Stimulated activated CD4-positive, alpha-beta T cell treated with anti-CD3 and anti-CD28 coated beads, TNF-alpha, amount 100 ng/mL, for 1 hour (primary cell): ENCODE measurements around the gene KRTAP16-1.
"Not testable (repeated sequence)": the region's sequence is repeated elsewhere in the genome, so short reads cannot be mapped to it uniquely, and the experiment has no call there.

Experiments used
- DNase-seq, 3 donors: peaks; one replicate each; pipeline ENCODE4 v3.0.0-alpha.2; 2020; ENCODE audit warnings: low read depth in 3 of 3, low spot score in 1 of 3

The KRTAP16-1 gene, protein sequence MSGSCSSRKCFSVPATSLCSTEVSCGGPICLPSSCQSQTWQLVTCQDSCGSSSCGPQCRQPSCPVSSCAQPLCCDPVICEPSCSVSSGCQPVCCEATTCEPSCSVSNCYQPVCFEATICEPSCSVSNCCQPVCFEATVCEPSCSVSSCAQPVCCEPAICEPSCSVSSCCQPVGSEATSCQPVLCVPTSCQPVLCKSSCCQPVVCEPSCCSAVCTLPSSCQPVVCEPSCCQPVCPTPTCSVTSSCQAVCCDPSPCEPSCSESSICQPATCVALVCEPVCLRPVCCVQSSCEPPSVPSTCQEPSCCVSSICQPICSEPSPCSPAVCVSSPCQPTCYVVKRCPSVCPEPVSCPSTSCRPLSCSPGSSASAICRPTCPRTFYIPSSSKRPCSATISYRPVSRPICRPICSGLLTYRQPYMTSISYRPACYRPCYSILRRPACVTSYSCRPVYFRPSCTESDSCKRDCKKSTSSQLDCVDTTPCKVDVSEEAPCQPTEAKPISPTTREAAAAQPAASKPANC

DNA sequence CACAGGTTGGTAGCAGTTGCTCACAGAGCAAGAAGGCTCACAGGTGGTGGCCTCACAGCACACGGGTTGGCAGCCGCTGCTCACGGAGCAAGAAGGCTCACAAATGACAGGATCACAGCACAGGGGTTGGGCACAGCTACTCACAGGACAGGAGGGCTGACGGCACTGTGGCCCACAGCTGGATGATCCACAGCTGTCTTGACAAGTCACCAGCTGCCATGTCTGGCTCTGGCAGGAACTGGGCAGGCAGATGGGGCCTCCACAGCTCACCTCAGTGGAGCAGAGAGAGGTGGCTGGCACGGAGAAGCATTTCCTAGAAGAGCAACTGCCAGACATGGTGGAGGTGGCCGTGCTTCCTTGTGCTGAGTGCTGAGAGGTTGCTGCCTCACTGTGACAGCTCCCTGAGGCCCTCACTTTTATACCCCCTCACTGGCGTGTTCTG lies at the start of gene KRTAP16-1:
TSS of gene KRTAP16-1 (minus strand) at position 392 of the 442 bp plus-strand sequence. CDS start at position 336, 56 bp downstream.
- peak in 2 of 3 donors; percentile 14 to 18 for DNase-seq

DNA sequence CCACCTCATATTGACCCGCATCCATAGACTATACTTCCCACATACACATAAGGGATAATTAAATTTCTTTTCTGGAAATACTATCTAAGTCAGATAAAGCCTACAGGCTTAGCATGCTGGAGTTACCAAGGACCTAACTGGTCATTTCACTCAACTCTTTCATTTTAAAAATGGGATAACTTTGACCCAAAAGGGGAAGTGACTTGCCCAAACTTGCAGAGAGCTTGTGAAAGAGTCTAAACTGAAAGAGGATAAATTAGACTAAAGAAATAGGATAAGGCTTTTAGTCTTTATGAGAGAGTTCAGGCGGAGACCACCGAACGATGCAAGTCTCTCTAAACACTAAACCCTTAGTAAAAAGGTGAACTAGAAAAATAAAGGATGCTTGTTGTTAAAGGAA lies 45.4 kb upstream of the KRTAP16-1 start:
- no peak for DNase-seq

GRCh38 chr17:41352597-41353366 lies 43.7 kb upstream of the KRTAP16-1 start:
- DNase-seq, result no peak

- no peak for DNase-seq
These were observed 42.1 kb upstream of the KRTAP16-1 start for GRCh38 chr17:41351177-41351576.

GRCh38 chr17:41350381-41350878 lies 41.3 kb upstream of the KRTAP16-1 start, which contains the start of gene KRT33A:
KRT33A (minus strand) TSS chr17:41350828; CDS start chr17:41350767, 61 bp downstream.
- not testable (repeated sequence) for DNase-seq

GRCh38 chr17:41347869-41348760 lies 39.0 kb upstream of the KRTAP16-1 start:
- DNase-seq, result no peak

DNA sequence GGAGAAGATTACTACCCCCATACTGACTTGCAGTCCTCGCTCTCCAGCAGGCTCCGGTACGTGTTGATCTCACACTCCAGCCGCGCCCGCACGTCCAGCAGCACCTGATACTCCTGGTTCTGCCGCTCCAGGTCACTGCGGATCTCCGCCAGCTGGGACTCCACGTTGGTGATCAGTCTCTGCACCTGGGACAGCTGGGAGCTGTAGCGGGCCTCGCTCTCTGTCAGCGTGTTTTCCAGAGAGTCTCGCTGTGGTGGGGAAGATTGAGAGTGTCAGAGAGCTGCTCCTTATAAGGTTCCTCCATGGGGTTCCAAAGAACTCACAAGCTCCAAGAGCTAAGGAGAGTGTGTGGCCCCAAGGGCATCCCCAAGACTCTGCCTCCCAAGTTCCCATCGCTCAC lies 37.3 kb upstream of the KRTAP16-1 start:
- not testable (repeated sequence) for DNase-seq

DNA sequence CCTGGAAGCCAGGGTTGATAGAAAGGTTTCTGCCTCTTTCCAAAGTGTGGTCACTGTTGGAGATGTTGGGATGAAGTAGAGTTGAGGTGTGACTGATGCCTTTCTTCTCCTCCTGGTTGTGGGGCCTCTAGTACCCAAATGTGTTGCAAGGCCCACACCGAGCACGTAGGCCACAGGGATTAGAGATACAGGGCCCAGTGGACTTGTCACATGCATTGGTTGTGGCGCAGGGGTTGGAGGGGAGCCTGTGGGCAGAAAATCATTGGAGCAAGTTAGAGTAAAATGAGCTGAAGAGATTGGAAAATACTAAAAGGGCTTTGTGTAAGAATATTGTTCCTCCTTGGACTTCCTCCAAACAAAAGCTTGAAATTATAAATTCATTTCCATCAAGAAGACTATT lies 36.9 kb upstream of the KRTAP16-1 start:
- no peak for DNase-seq

DNA sequence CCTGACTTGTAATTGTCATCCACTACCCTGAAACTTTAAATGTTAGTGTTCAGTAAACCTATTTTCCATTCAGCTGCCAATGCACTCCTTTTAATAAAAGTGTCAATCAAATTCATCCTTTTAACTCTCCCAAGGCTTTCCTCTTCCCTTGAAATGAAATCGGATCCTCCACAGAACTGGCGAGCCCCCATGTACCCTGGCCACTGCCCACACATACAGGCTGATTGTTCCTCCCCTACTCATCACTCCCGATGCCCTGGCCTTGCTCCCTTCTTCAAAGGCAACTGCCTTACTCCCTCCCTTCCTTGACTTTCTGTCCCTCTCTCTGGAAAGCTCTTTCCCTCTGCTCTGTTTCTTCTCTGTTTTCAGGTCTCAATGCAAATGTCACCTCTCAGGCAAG lies 33.9 kb upstream of the KRTAP16-1 start:
- DNase-seq, result no peak

DNA sequence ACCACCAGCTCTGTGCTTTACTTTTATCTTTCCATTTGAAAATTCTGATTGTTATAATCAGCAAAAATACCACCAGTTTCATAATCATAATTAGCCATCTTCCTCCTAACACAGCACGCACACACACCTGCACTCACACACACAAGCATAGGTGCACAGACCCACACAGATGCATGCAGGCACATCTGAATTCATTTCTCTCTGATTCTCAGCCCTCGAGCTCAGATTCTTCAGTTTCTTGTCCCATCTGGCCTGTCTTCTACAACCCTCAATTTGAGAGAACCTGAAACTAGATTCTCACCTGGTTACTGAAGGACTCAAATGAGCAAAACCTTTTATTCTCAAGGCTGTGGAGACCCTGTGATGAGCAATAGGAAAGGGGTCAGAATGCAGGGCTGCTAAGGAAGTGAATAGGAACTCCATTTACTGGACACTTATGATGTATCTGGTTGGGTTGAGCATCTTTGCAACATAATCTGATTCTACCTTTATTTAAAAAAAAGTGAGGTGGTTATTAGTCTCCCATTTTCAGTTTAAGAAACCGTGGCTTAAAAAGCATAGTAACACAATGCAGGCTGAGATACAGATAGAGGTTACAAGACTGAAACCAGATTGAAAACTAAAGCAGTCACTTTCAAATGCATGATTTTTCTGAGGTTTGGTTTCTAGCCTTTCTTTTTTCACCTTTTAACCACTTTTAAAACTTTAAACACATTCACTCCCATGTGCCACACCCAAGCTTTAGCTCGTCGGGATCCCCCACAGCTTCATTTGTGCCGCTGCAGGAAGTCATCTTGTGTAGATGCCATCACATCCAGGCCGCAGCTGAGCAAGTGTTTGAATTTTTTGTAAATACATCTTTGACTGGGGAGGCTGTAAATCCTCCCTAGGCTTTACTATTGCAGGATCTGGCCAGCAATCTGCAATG lies 32.1 kb upstream of the KRTAP16-1 start:
- DNase-seq, result peak in 1 of 3 donors; percentile 41

GRCh38 chr17:41340494-41340893 lies 31.4 kb upstream of the KRTAP16-1 start:
- no peak for DNase-seq

DNA sequence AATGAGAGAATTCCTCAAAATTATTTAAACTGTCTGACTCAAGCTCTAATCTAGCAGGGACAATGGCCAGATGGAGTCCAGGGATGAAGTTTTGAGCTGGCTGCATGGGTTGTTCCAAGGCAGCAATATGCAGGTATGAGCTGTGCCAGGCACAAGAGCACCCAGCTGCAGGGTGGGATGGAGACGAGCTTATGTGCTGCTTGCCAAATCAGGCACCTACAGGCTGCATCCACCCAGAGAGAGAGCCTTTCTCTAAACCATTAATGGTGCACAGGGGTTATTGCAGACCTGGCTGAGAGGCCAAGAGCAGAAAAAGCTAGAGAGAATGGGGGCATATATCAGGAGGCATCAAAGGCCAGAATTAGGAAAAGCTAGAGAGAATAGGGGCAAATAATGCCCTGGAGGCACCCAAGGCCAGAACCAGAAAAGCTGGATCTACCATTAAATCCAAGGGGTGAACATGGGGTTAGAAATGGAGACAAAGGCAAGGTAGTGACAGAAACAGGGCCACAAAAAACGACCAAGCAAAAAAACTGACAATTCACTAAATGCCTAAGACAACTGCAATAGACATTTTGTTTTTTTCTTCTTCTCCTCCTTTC lies 30.6 kb upstream of the KRTAP16-1 start:
- DNase-seq, result no peak

- DNase-seq, result peak in 2 of 3 donors; percentile 12 to 32
These were observed 29.9 kb upstream of the KRTAP16-1 start for GRCh38 chr17:41338961-41339485.

- no peak for DNase-seq
These were observed 26.6 kb upstream of the KRTAP16-1 start for GRCh38 chr17:41335747-41336146.

DNA sequence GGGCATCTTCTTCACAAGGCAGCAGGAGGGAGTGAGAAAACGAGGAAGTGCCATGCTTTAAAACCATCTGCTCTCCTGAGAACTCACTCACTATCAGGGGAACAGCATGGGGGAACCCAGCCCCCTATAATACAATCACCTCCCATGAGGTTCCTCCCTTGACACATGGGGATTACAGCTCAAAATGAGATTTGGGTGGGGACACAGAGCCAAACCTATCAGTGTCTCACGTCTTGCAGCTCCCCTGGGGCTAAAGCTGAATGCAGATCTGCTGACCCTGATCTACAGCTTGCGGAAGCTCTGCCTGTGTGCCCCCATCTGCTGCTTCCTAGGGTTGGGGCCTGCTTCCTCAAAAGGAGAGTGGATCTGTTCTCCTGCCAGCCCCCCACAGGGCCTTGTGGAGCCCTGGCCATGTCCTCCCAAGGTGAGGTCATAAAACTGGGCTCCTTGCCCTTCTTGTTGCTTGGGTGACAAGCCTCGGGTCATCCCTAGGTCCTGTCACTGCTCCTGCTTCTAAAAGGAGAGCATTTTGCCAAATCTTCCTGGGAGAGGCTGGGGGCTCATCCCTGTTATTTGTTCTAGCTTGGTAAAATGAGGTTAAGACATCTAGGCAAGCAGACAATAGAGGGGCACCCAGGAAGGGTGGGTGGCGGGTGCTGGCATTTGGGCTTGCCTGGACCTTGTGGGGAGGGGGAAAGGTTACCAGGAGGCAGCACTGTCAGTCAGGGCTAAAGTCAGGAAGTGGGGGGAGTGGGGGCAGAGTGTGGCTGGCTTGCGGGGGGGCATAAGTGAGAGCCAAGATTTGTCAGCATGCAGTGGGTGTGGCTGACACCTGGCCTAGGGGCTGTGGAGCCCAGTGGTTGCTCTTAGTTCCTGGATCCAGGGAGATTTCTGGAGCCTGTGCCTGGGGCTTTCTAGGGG lies 25.5 kb upstream of the KRTAP16-1 start:
- no peak for DNase-seq

DNA sequence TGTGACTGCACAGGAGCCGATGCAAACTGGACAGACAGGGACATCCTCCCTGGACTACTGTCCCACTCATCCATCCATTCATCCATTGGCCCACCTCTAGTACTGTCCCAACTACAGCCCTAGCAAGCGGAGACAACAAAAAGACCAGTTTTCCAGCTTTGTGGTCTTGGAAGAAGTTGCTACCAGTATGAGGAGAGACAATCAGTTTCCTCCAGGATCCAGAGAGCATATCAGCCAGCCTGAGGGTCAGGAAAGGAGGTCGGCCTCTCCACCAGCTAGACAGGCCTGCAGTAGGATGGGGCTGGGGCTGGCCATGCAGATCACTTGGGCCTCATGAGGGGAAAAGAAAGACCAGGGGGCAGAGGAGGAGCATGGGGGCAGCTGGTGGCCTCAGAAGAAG lies 24.7 kb upstream of the KRTAP16-1 start:
- no peak for DNase-seq

GRCh38 chr17:41333098-41333497 lies 24.0 kb upstream of the KRTAP16-1 start:
- no peak for DNase-seq

- DNase-seq, result no peak
These were observed 23.1 kb upstream of the KRTAP16-1 start for GRCh38 chr17:41332239-41332638.
